Measurements from ENCODE around the gene DCLK1.

DNA sequence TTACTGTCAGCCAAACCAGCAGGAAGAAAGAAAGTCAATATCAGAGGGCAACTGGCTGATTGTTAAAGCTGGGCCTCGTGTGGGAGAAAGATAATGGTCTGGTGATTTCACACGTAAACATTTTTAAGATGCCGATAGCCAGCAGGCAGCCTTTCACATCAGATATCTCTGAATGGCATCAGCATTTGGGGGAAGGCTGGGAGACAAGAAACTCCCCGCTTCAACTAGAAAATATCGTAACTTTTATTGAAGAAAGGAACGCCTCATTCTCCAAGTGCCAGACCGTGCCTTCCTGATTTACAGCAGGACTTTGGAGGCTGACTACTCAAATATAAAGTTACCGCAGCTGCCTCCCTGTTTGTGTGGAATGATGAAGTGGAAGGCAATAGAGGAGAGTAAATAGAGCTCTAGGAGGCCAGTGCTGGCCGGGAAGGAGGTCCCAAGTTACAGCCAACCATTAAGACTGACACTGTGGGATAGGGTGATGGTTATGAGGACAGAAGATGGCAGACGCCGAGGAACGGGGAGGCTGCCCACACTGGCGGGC lies 370.4 kb downstream of the DCLK1 start:
- no peak for TF ChIP-seq POLR2A (IDR thresholded peaks at IDR 0.05)
- TF ChIP-seq, protein P1, sequence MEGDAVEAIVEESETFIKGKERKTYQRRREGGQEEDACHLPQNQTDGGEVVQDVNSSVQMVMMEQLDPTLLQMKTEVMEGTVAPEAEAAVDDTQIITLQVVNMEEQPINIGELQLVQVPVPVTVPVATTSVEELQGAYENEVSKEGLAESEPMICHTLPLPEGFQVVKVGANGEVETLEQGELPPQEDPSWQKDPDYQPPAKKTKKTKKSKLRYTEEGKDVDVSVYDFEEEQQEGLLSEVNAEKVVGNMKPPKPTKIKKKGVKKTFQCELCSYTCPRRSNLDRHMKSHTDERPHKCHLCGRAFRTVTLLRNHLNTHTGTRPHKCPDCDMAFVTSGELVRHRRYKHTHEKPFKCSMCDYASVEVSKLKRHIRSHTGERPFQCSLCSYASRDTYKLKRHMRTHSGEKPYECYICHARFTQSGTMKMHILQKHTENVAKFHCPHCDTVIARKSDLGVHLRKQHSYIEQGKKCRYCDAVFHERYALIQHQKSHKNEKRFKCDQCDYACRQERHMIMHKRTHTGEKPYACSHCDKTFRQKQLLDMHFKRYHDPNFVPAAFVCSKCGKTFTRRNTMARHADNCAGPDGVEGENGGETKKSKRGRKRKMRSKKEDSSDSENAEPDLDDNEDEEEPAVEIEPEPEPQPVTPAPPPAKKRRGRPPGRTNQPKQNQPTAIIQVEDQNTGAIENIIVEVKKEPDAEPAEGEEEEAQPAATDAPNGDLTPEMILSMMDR (IDR thresholded peaks at IDR 0.05) = no peak
- no peak for TF ChIP-seq EP300 (IDR thresholded peaks at IDR 0.05)
